HCT116 (cell line): ENCODE results near the gene FLT3.

Source experiments
- CBX3 ChIP-seq: IDR thresholded peaks from 2 replicates; pipeline ENCODE4 v1.6.1; 2012; ENCODE audit warnings: low read depth
- CEBPB ChIP-seq: IDR thresholded peaks from 2 replicates; pipeline ENCODE4 v1.6.1; 2012; ENCODE audit warnings: low read depth
- EZH2 ChIP-seq: fragments of 200-600 bp; sonication (generic); IDR thresholded peaks from 2 replicates; pipeline ENCODE4 v1.6.1; 2017; ENCODE audit warnings: antibody characterized with exemption, mixed run types
- JUND ChIP-seq: IDR thresholded peaks from 2 replicates; pipeline ENCODE4 v1.6.1; 2012
- POLR2A ChIP-seq: IDR thresholded peaks from 2 replicates; pipeline ENCODE4 v1.7.0; 2011; ENCODE audit warnings: borderline replicate concordance; ENCODE audit not compliant: insufficient read depth, insufficient read length; ENCODE audit errors: extremely low read depth
- POLR2AphosphoS5 ChIP-seq: IDR thresholded peaks from 2 replicates; pipeline ENCODE4 v1.6.1; 2011; ENCODE audit warnings: mild to moderate bottlenecking, low read depth, low read length, moderate library complexity
- SIN3A ChIP-seq: IDR thresholded peaks from 2 replicates; pipeline ENCODE4 v1.6.1; 2012; ENCODE audit warnings: low read depth
- SP1 ChIP-seq: IDR thresholded peaks from 2 replicates; pipeline ENCODE4 v1.6.1; 2012; ENCODE audit warnings: low read depth
- TCF7L2 ChIP-seq: IDR thresholded peaks from 2 replicates; pipeline ENCODE4 v1.7.0; 2011; ENCODE audit warnings: borderline replicate concordance, inconsistent platforms; ENCODE audit not compliant: insufficient read depth, insufficient read length; ENCODE audit errors: extremely low read depth
- TF ChIP-seq, protein P1 (sequence below): IDR thresholded peaks from 2 replicates; pipeline ENCODE4 v1.6.1; 2012
- TF ChIP-seq, protein P2 (sequence below), 3 experiments: fragments of 200-600 bp in 1 of 3; sonication (generic) in 1 of 3; IDR thresholded peaks in 2 of 3; conservative IDR thresholded peaks in 1 of 3; 2 replicates each; pipeline ENCODE4 v1.5.1; 2012 to 2017; ENCODE audit warnings: low read depth in 2 of 3, low read length in 2 of 3, antibody characterized with exemption in 1 of 3, borderline replicate concordance in 1 of 3, control low read depth in 1 of 3, mild to moderate bottlenecking in 1 of 3, mixed read lengths in 1 of 3, mixed run types in 1 of 3, moderate library complexity in 1 of 3; ENCODE audit not compliant: insufficient read depth in 1 of 3
- TF ChIP-seq, protein P3 (sequence below): IDR thresholded peaks from 2 replicates; pipeline ENCODE4 v1.6.1; 2012; ENCODE audit warnings: low read depth

DNA sequence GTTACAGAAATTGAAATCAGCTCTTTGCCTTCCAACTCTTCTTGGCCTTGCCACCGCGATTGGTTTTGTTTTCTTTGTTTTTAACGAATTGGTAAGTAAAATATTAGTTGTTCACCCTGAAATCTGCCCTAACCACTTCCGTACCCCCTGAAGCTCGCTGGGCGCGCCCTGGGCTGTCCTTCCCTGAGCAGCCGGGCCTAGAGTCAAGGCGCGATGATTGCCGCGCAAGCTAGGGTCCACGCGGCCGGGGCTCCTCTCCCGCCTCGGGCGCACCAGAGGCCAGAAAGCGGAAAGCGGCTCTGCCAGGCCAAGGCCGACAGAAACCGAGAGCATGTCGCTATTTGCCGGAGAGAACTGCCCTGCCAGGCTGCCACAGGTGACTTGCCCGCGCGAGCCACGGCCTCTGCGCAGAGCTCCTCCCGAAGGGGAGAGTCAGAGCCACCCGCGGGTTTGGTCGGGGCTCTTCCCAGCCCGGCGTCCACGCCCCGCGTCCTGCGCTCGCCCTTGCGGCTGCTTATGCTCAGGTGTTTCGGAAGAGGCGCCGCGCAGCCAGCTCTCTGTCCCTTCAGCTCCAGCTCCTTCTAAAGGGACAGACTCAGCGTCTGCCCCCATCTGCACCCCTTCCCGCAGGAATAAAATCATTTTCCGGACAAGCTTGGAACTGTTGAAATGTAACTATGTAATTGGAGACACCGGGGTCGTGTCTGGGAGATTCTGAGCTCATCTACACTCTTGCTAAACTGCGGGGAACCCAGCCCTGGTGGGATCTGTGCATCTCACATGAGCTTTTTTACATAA is 124.6 kb downstream of the FLT3 start:
- TF ChIP-seq, protein P1, sequence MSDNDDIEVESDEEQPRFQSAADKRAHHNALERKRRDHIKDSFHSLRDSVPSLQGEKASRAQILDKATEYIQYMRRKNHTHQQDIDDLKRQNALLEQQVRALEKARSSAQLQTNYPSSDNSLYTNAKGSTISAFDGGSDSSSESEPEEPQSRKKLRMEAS, result no peak
- no peak for TF ChIP-seq POLR2AphosphoS5
- TF ChIP-seq, protein P2, sequence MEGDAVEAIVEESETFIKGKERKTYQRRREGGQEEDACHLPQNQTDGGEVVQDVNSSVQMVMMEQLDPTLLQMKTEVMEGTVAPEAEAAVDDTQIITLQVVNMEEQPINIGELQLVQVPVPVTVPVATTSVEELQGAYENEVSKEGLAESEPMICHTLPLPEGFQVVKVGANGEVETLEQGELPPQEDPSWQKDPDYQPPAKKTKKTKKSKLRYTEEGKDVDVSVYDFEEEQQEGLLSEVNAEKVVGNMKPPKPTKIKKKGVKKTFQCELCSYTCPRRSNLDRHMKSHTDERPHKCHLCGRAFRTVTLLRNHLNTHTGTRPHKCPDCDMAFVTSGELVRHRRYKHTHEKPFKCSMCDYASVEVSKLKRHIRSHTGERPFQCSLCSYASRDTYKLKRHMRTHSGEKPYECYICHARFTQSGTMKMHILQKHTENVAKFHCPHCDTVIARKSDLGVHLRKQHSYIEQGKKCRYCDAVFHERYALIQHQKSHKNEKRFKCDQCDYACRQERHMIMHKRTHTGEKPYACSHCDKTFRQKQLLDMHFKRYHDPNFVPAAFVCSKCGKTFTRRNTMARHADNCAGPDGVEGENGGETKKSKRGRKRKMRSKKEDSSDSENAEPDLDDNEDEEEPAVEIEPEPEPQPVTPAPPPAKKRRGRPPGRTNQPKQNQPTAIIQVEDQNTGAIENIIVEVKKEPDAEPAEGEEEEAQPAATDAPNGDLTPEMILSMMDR (IDR thresholded peaks at IDR 0.05 in 2 of 3, conservative IDR thresholded peaks at IDR 0.05 in 1 of 3; ENCODE audit: borderline replicate concordance in 1 of 3, insufficient read depth in 1 of 3, low read depth in 2 of 3, low read length in 2 of 3), result no peak
- TF ChIP-seq JUND, result no peak
- no peak for TF ChIP-seq TCF7L2
- TF ChIP-seq SIN3A, result no peak
- no peak for TF ChIP-seq SP1
- TF ChIP-seq CEBPB, result no peak
- TF ChIP-seq, protein P3, sequence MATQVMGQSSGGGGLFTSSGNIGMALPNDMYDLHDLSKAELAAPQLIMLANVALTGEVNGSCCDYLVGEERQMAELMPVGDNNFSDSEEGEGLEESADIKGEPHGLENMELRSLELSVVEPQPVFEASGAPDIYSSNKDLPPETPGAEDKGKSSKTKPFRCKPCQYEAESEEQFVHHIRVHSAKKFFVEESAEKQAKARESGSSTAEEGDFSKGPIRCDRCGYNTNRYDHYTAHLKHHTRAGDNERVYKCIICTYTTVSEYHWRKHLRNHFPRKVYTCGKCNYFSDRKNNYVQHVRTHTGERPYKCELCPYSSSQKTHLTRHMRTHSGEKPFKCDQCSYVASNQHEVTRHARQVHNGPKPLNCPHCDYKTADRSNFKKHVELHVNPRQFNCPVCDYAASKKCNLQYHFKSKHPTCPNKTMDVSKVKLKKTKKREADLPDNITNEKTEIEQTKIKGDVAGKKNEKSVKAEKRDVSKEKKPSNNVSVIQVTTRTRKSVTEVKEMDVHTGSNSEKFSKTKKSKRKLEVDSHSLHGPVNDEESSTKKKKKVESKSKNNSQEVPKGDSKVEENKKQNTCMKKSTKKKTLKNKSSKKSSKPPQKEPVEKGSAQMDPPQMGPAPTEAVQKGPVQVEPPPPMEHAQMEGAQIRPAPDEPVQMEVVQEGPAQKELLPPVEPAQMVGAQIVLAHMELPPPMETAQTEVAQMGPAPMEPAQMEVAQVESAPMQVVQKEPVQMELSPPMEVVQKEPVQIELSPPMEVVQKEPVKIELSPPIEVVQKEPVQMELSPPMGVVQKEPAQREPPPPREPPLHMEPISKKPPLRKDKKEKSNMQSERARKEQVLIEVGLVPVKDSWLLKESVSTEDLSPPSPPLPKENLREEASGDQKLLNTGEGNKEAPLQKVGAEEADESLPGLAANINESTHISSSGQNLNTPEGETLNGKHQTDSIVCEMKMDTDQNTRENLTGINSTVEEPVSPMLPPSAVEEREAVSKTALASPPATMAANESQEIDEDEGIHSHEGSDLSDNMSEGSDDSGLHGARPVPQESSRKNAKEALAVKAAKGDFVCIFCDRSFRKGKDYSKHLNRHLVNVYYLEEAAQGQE, result no peak
- TF ChIP-seq POLR2A, result no peak
- TF ChIP-seq CBX3, result no peak
- TF ChIP-seq EZH2, result no peak
